Colonic mucosa (tissue), 4 donors: Measurements from ENCODE around the gene MCU. TPM values are rescaled to one million over a fixed set of nuclear protein-coding genes. Genes with fewer than 3 reads are reported as not detected.

Experiments used
- DNase-seq: peaks from one replicate; pipeline ENCODE4 v3.0.0-alpha.2; 2020
- H3K27ac ChIP-seq: fragments of 200-600 bp; one replicate; pipeline ENCODE4 v1.8.0; 2021
- H3K27me3 ChIP-seq: fragments of 200-600 bp; one replicate; pipeline ENCODE4 v1.8.0; 2021
- H3K36me3 ChIP-seq: fragments of 200-600 bp; one replicate; pipeline ENCODE4 v1.8.0; 2021
- H3K4me1 ChIP-seq: fragments of 200-600 bp; one replicate; pipeline ENCODE4 v1.8.0; 2021; ENCODE audit warnings: mild to moderate bottlenecking
- H3K4me3 ChIP-seq: fragments of 200-600 bp; one replicate; pipeline ENCODE4 v1.8.0; 2021
- H3K9ac ChIP-seq, 2 donors: one replicate each; pipeline ENCODE4 v1.7.0; 2013; ENCODE audit warnings: control low read depth in 2 of 2, low read depth in 2 of 2, low read length in 2 of 2
- H3K9me3 ChIP-seq: fragments of 200-600 bp; one replicate; pipeline ENCODE4 v1.8.0; 2021
- CTCF ChIP-seq: fragments of 200-600 bp; IDR thresholded peaks from one replicate; pipeline ENCODE4 v1.8.0; 2022; ENCODE audit warnings: antibody characterized with exemption, mild to moderate bottlenecking
- intact Hi-C: fragments of 100-400 bp; cut with DNase I; formaldehyde crosslinking; loops from one replicate; pipeline ENCODE4 v1.14.1; 2022
- total RNA-seq, 2 donors: library from RNA; stranded (reverse); fragmentation: NEBNext Ultra II Directional in 1 of 2; extraction: Animal tissue kit (Norgen Biotek cat#: 25700) in 1 of 2; gene quantifications; one replicate each; pipeline ENCODE4 v1.2.1, GENCODE V29; 2021
- donor health status: healthy.
- donor health status: DM: no; HTN: no; CAD: no.
- donor health status: DM: no; HTN: no; CAD: no.

The MCU gene
- total RNA-seq, 2 donors from 2014 or later, result 88.7 to 109 TPM

GRCh38 chr10:72702868-72703581, 11.1 kb downstream of the MCU start:
- H3K4me1 ChIP-seq, result peaks cover 8% of the 10 kb centered on the region
- intact Hi-C loops, result no loop called here
- H3K4me3 ChIP-seq, result no peak overlapping the region
- DNase-seq, result no peak
- H3K27me3 ChIP-seq, result no peaks in the 10 kb centered on the region
- H3K9ac ChIP-seq, result no peak overlapping the region
- TF ChIP-seq CTCF, result no peak
- no peak overlapping the region for H3K27ac ChIP-seq
- H3K9me3 ChIP-seq, result no peaks in the 10 kb centered on the region
- no peaks in the 10 kb centered on the region for H3K36me3 ChIP-seq

- DNase-seq, result no peak
- no peak overlapping the region for H3K9ac ChIP-seq
- no peak overlapping the region for H3K27ac ChIP-seq
- H3K27me3 ChIP-seq, result no peaks in the 10 kb centered on the region
- H3K9me3 ChIP-seq, result no peaks in the 10 kb centered on the region
- peaks cover 15% of the 10 kb centered on the region for H3K4me1 ChIP-seq
- no peaks in the 10 kb centered on the region for H3K36me3 ChIP-seq
- intact Hi-C loops, result no loop called here
- no peak for TF ChIP-seq CTCF
- H3K4me3 ChIP-seq, result no peak overlapping the region
Measured at GRCh38 chr10:72704117-72704516, 12.2 kb downstream of the MCU start.

DNA sequence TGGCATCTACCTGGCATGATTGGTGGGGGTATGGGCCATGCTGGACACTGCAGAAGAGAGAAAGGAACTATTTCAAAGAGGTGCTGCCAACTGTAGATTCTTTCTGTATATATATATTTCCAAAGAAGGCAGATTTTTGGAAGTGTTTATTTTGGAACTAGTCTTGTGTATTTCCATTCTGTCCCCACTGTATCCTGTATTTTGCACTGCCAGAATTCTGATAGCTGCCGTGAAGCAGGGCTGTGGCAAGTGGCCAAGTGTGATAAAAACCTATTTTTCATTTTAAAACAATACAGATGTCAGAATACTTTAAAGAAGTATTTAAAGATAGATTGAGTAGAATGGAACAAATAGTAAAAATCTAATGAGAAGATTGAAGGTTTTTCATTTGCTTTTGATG, 17.1 kb downstream of the MCU start:
- Histone ChIP-seq H3K36me3 (no peaks in the 10 kb centered on the region), H3K4me1 (peaks cover 12% of the 10 kb centered on the region), H3K27ac (no peak overlapping the region), H3K27me3 (no peaks in the 10 kb centered on the region), H3K4me3 (no peak overlapping the region), H3K9ac (no peak overlapping the region), H3K9me3 (no peaks in the 10 kb centered on the region)
- no peak for DNase-seq
- intact Hi-C loops, result no loop called here
- no peak for TF ChIP-seq CTCF

DNA sequence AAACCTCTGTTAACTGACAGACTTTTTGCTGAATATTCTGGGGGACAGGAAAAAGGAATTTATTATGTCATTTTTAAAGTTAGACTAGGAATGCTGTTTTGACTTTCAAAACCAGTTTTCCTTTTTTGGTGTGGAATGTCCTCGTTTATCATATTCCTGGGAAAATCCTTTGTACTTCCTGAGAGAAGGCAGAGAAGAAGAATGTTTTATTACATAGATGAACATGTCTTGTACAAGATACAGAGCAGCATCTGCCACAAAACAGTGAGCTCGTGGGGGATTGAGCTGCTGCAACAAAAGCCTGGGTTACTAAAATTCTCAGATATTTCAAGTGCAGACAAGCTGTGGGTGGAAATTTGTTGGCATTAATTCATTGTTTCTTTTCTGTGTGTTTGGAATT, 20.2 kb downstream of the MCU start:
- intact Hi-C loops, result no loop called here
- Histone ChIP-seq H3K4me1 (peaks cover 12% of the 10 kb centered on the region), H3K9me3 (no peaks in the 10 kb centered on the region), H3K27me3 (no peaks in the 10 kb centered on the region), H3K27ac (no peak overlapping the region), H3K36me3 (no peaks in the 10 kb centered on the region), H3K9ac (no peak overlapping the region), H3K4me3 (no peak overlapping the region)
- DNase-seq, result no peak
- TF ChIP-seq CTCF, result no peak

GRCh38 chr10:72719941-72720592, 28.1 kb downstream of the MCU start:
- Histone ChIP-seq H3K9ac (no peak overlapping the region), H3K36me3 (no peaks in the 10 kb centered on the region), H3K27me3 (no peaks in the 10 kb centered on the region), H3K27ac (no peak overlapping the region), H3K4me1 (peaks cover 3% of the 10 kb centered on the region), H3K9me3 (no peaks in the 10 kb centered on the region), H3K4me3 (no peak overlapping the region)
- intact Hi-C loops, result no loop called here
- no peak for TF ChIP-seq CTCF
- DNase-seq, result no peak
